Ectodermal cell (in vitro differentiated cells): ENCODE measurements around the gene TIMM8A.
"Not testable (repeated sequence)": the region's sequence is repeated elsewhere in the genome, so short reads cannot be mapped to it uniquely, and the experiment has no call there.

ENCODE experiments used
- H3K27ac ChIP-seq: 2 replicates; pipeline ENCODE4 v1.7.0; 2013; ENCODE audit warnings: mild to moderate bottlenecking, low read depth, low read length; ENCODE audit not compliant: insufficient read depth, poor library complexity, severe bottlenecking
- H3K27me3 ChIP-seq: 2 replicates; pipeline ENCODE4 v1.7.0; 2013; ENCODE audit warnings: mild to moderate bottlenecking, low read length; ENCODE audit not compliant: insufficient read depth, control insufficient read depth, poor library complexity, severe bottlenecking
- H3K36me3 ChIP-seq: one replicate; pipeline ENCODE4 v1.7.0; 2013; ENCODE audit warnings: low read length; ENCODE audit not compliant: control insufficient read depth, insufficient read depth
- H3K4me1 ChIP-seq: one replicate; pipeline ENCODE4 v1.7.0; 2013; ENCODE audit warnings: low read length; ENCODE audit not compliant: control insufficient read depth, insufficient read depth
- H3K4me3 ChIP-seq: 2 replicates; pipeline ENCODE4 v1.7.0; 2013; ENCODE audit warnings: low read depth, low read length, control low read depth; ENCODE audit not compliant: insufficient read depth
- H3K9me3 ChIP-seq: 2 replicates; pipeline ENCODE4 v1.7.0; 2013; ENCODE audit warnings: mild to moderate bottlenecking, low read length, moderate library complexity; ENCODE audit not compliant: control insufficient read depth
- WGBS, 2 experiments: methylation state at CpG; one replicate each; pipeline ENCODE4 v1.1.7; 2013; ENCODE audit warnings: missing lambda C conversion rate in 2 of 2; 5-methylcytosine and 5-hydroxymethylcytosine counted together

The TIMM8A gene

DNA sequence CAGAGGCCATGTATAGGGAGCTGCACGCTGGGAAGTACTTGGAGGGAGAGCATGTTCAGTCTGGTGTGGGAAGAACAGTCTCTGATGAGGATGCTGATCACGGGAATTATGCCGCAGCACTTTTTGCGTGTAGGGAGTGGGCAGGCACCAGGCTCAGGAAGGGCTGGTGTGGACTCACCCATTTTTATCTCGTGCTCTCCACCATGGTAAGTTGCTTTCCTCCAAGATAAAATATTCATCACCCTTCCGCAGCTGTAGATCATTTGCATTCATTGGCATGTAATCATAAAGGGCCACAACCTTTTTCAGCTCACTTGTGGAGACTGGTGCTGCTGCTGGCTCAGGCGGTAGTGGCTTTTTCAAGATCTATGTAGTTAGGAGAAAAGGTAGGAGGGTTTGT, 11.8 kb upstream of the TIMM8A start:
- WGBS, 2 experiments = 91% methylated on average over 6 of the region's 7 CpGs

DNA sequence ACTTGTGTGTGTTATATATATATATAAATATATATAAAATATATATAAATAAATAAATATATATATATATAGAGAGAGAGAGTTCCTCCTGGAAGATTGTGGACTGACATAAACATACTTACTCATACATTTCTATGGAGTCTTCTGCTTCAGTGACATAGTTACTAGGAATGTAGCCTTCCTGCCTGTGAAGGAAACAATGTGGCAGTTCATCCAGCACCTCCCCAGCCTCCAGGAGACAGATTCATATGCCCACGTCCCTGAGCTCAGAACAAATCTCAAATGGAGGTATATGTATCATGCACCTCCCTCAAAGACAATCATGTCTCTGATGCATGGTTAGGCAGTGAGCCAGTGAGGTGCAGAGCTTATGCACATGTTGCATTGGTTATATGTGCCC, 11.4 kb upstream of the TIMM8A start:
- H3K27me3 ChIP-seq = no peaks in the 10 kb centered on the region
- no peaks in the 10 kb centered on the region for H3K36me3 ChIP-seq
- 70 to 88% methylated on average over 1 of the region's 1 CpG for WGBS, 2 experiments
- no peaks in the 10 kb centered on the region for H3K4me1 ChIP-seq
- no peak overlapping the region for H3K4me3 ChIP-seq
- H3K27ac ChIP-seq = no peak overlapping the region
- H3K9me3 ChIP-seq = no peaks in the 10 kb centered on the region

More for the DNA sequence above, 11.8 kb upstream of the TIMM8A start:
- no peak overlapping the region for H3K27ac ChIP-seq
- no peaks in the 10 kb centered on the region for H3K27me3 ChIP-seq
- H3K4me3 ChIP-seq = no peak overlapping the region
- no peaks in the 10 kb centered on the region for H3K9me3 ChIP-seq
- no peaks in the 10 kb centered on the region for H3K4me1 ChIP-seq
- H3K36me3 ChIP-seq = no peaks in the 10 kb centered on the region

DNA sequence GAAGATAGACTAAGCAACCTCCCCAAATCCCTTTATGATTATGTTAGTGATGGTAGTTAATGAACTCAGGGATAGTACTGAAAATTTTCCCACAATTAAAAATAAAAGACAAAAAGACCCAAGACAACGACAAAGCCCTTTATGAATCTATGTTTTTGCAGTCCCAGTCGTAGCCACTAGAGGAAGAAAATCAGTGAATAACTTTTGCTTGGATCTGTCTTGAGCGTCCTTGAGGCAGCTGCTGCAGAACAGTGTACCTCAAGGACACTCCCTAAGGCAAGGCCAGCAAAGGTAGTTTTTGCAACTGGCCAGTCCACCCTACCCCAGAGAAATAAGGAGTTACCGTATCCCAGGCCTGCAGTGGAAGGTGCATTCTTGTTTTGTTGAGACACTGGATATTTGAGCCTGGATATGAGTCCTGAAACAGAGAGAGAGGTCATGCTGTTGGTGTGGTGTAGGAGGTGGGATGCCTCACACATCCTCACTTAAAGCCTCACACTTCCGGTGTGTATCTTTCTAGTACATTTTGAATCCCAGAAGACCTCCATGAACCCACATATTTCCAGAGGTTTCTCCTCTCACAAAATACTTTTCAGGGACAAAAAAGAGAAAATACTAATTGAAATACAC, 8.7 kb upstream of the TIMM8A start:
- Histone ChIP-seq H3K36me3 (no peaks in the 10 kb centered on the region), H3K9me3 (no peaks in the 10 kb centered on the region), H3K27me3 (no peaks in the 10 kb centered on the region), H3K4me1 (no peaks in the 10 kb centered on the region), H3K4me3 (no peak overlapping the region), H3K27ac (no peak overlapping the region)
- WGBS, 2 experiments = 38 to 46% methylated on average over 5 of the region's 5 CpGs

DNA sequence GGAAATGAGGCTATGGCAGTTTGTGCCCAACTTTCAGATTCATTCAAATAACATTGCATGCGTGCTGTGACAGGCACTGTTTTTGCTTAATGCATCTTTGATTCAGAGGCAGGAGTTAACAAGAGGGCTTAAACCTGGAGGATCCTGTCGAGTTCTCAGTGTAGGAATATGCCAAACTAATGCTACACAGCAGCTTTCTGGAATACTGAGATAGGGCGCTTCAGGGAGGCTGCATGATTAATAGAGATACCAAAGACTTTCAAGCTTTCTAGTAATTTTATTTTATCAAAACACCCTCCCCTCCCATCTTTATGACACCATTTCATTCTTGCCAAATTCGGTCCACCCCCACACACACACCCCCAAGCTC, 636 bp upstream of the TIMM8A start:
- Histone ChIP-seq H3K4me1 (no peaks in the 10 kb centered on the region), H3K4me3 (peak overlapping the region; percentile 69), H3K36me3 (no peaks in the 10 kb centered on the region), H3K27me3 (no peaks in the 10 kb centered on the region), H3K27ac (no peak overlapping the region), H3K9me3 (no peaks in the 10 kb centered on the region)
- 45 to 53% methylated on average over 3 to 4 of the region's 4 CpGs for WGBS, 2 experiments

DNA sequence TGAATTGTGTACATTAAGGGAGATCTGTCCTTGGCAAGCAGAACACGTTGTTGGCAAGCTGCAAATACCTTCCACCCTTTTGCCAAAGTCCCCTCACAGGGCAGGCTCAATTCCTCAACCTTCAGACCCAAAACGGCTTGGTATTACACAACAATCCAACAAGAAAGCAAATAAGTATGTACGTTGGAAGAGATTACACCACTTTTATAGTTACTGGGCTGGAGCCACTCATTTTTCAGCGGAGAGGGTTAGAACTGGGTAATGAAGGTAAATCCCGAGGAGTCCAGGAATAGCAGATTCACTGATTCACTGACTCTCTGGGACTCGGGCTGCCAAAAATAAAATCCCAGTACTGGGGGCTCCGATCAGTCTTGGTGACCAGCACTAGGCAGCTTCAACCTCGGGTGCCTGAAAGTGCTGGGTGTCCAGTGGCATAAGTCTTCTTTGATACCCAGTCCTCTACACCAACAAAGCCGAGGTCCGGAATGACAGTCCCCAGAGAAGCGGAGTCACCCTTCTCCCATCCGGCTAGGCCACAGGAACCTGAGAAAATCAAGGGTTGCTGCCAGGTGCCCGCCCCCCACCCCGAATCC, 587 bp downstream of the TIMM8A start:
- H3K27ac ChIP-seq = no peak overlapping the region
- H3K4me3 ChIP-seq = peak overlapping the region; percentile 69
- WGBS, 2 experiments = 1% methylated on average over 11 to 14 of the region's 14 CpGs
- H3K36me3 ChIP-seq = no peaks in the 10 kb centered on the region
- H3K9me3 ChIP-seq = no peaks in the 10 kb centered on the region
- no peaks in the 10 kb centered on the region for H3K4me1 ChIP-seq
- no peaks in the 10 kb centered on the region for H3K27me3 ChIP-seq

DNA sequence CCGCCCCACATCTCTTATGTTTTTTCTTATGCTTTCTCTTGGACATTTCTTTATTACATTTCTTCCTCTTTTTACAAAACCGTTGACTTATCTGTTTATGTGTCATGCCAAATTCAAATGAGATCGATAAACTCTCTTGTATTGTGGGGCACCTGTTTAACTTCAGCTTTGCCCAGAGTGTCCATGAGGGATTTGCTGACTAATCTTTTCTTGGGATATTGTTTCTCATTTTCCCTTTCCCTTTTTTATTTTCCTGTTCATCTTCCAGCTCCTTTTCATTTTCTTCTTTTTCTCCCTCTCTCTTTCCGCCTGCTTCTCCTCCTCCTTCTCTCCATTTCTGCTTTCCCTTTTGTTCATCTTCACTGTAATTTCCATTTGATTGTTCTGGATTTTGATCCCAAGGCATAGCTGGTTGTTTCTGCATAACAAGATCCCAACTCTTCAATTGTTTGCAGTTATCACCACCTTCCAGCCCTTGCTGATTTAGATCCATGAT, 10.7 kb downstream of the TIMM8A start:
- H3K27me3 ChIP-seq = no peaks in the 10 kb centered on the region
- 89 to 92% methylated on average over 4 of the region's 4 CpGs for WGBS, 2 experiments
- no peak overlapping the region for H3K4me3 ChIP-seq
- H3K36me3 ChIP-seq = no peaks in the 10 kb centered on the region
- no peaks in the 10 kb centered on the region for H3K4me1 ChIP-seq
- H3K27ac ChIP-seq = no peak overlapping the region
- no peaks in the 10 kb centered on the region for H3K9me3 ChIP-seq

DNA sequence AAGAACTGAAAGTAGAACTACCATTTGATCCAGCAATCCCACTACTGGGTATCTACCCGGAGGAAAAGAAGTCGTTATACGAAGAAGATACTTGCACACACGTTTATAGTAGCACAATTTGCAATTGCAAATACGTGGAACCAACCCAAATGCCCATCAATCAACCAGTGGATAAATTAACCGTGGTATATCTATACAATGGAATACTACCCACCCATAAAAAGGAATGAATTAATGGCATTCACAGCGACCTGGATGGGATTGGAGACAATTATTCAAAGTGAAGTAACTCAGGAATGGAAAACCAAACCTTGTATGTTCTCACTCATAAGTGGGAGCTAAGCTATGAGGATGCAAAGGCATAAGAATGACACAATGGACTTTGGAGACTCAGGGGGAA, 14.2 kb downstream of the TIMM8A start:
- not testable (repeated sequence) for H3K27ac ChIP-seq, H3K36me3 ChIP-seq, H3K27me3 ChIP-seq, H3K4me1 ChIP-seq, H3K4me3 ChIP-seq, H3K9me3 ChIP-seq
- 89 to 91% methylated on average over 6 to 7 of the region's 7 CpGs for WGBS, 2 experiments

DNA sequence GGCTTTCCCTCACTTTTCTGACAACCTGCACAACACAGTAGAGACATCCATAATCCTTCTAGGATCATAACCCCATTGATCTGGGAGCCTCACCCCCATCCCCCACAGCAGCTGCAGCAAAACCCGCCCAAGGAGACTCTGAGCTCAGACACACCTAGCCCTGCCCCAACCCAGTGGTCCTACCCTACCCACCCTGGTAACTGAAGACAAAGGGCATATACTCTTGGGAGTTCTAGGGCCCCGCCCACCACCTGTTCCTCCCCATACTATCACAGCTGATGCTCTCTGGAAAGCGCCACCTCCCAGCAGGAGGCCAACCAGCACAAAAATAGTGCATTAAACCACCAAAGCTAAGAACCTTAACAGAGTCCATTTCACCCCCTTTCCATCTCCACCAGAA, 21.9 kb downstream of the TIMM8A start:
- not testable (repeated sequence) for H3K27ac ChIP-seq, H3K4me3 ChIP-seq, H3K4me1 ChIP-seq, H3K36me3 ChIP-seq, H3K27me3 ChIP-seq, H3K9me3 ChIP-seq
- WGBS, 2 experiments = 71 to 80% methylated on average over 3 of the region's 3 CpGs

DNA sequence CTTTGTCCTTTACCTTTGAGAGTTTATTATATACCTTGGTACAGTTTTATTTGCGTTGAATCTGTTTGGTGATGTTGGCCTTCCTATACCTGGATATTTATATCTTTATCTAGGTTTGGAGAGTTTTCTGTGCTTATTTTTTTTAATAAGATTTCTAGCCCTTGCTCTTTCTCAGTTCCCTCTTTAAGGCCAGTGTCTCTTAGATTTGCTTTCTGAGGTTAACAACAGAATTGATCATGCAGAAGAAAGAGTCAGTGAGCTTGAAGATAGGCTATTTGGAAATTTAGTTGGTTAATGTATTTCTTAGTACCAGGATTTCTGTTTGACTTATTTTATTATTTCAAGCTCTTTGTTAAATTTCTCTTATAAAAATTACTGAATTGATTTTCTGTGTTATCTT, 44.8 kb downstream of the TIMM8A start:
- H3K9me3 ChIP-seq = no peaks in the 10 kb centered on the region
- H3K4me3 ChIP-seq = no peak overlapping the region
- H3K36me3 ChIP-seq = no peaks in the 10 kb centered on the region
- WGBS, 2 experiments = 100% methylated on average over 1 of the region's 1 CpG; no CpG with 5 or more reads in 1 of the 2 experiments
- no peaks in the 10 kb centered on the region for H3K27me3 ChIP-seq
- H3K4me1 ChIP-seq = no peaks in the 10 kb centered on the region
- no peak overlapping the region for H3K27ac ChIP-seq
